K562 (cell line): ENCODE measurements around the gene DKKL1. TPM values are rescaled to one million over a fixed set of nuclear protein-coding genes. Genes with fewer than 3 reads are reported as not detected.

Experiments
- ATF3 ChIP-seq, 2 experiments: fragments of 450-650 bp in 1 of 2; sonication (generic) in 1 of 2; formaldehyde crosslinking in 1 of 2; IDR thresholded peaks in 1 of 2; conservative IDR thresholded peaks in 1 of 2; 2 replicates each; pipeline versions ENCODE4 v1.6.1 to v1.8.1; 2016 to 2023; ENCODE audit warnings: mild to moderate bottlenecking in 2 of 2, moderate library complexity in 2 of 2, inconsistent platforms in 1 of 2, missing genetic modification reagents in 1 of 2
- BRF1 ChIP-seq: IDR thresholded peaks from 3 replicates; pipeline ENCODE4 v1.6.1; 2011; ENCODE audit warnings: borderline replicate concordance, mild to moderate bottlenecking; ENCODE audit not compliant: insufficient read length; ENCODE audit errors: extremely low read depth
- CBX1 ChIP-seq: sonication (generic); IDR thresholded peaks from 2 replicates; pipeline ENCODE4 v1.6.1; 2016; ENCODE audit warnings: antibody characterized with exemption, low read depth, mild to moderate bottlenecking
- ELF4 ChIP-seq: fragments of 450-650 bp; formaldehyde crosslinking; IDR thresholded peaks from 2 replicates; pipeline ENCODE4 v1.4.0; 2022; ENCODE audit warnings: missing genetic modification characterization
- FUS ChIP-seq: fragments of 200-400 bp; formaldehyde crosslinking; optimal IDR thresholded peaks from 2 replicates; pipeline ENCODE3; 2017; ENCODE audit warnings: low read depth, low read length
- GATA2 ChIP-seq: sonication (generic); formaldehyde crosslinking; IDR thresholded peaks from 2 replicates; pipeline ENCODE4 v1.4.0; 2020; ENCODE audit warnings: mild to moderate bottlenecking, missing genetic modification reagents
- GATAD2B ChIP-seq: fragments of 450-650 bp; IDR thresholded peaks from 2 replicates; pipeline ENCODE4 v1.6.1; 2017; ENCODE audit warnings: mild to moderate bottlenecking, borderline replicate concordance
- HLTF ChIP-seq: fragments of 450-650 bp; IDR thresholded peaks from 2 replicates; pipeline ENCODE4 v1.6.1; 2016
- KAT7 ChIP-seq: sonication (generic); formaldehyde crosslinking; IDR thresholded peaks from 2 replicates; pipeline ENCODE4 v1.8.0; 2022; ENCODE audit warnings: missing genetic modification reagents, mild to moderate bottlenecking, borderline replicate concordance
- MCM3 ChIP-seq: fragments of 450-650 bp; IDR thresholded peaks from 2 replicates; pipeline ENCODE4 v1.6.1; 2016
- MTA1 ChIP-seq: fragments of 450-650 bp; IDR thresholded peaks from 2 replicates; pipeline ENCODE4 v1.6.1; 2017; ENCODE audit warnings: borderline replicate concordance
- NONO ChIP-seq, 2 experiments: fragments of 200-400 bp in 1 of 2; fragments of 450-650 bp in 1 of 2; formaldehyde crosslinking in 1 of 2; IDR thresholded peaks; 2 replicates each; pipeline ENCODE4 v1.6.1; 2017; ENCODE audit warnings: low read depth in 2 of 2, mild to moderate bottlenecking in 2 of 2, moderate library complexity in 2 of 2, low read length in 1 of 2
- NR3C1 ChIP-seq: sonication (generic); formaldehyde crosslinking; IDR thresholded peaks from 2 replicates; pipeline ENCODE4 v1.8.1; 2022; ENCODE audit warnings: missing genetic modification reagents
- OTX1 ChIP-seq: fragments of 450-650 bp; formaldehyde crosslinking; IDR thresholded peaks from 2 replicates; pipeline ENCODE4 v1.4.0; 2022; ENCODE audit warnings: mild to moderate bottlenecking
- POLR2H ChIP-seq: IDR thresholded peaks from 2 replicates; pipeline ENCODE4 v1.6.1; 2016; ENCODE audit warnings: missing genetic modification characterization, low read depth, mild to moderate bottlenecking, control low read depth, missing compliant biosample characterization, moderate library complexity
- SMC3 ChIP-seq: conservative IDR thresholded peaks from 2 replicates; pipeline ENCODE4 v1.6.1; 2011; ENCODE audit warnings: low read depth, low read length, improper control_type of control experiment; ENCODE audit not compliant: insufficient read depth
- TBL1XR1 ChIP-seq, 2 experiments: IDR thresholded peaks; 2 replicates each; pipeline ENCODE4 v1.6.1; 2012; ENCODE audit warnings: improper control_type of control experiment in 2 of 2, low read length in 2 of 2, mild to moderate bottlenecking in 1 of 2
- TRIM28 ChIP-seq: fragments of 450-650 bp; IDR thresholded peaks from 2 replicates; pipeline ENCODE4 v1.6.1; 2017
- ZBTB11 ChIP-seq, 3 experiments: fragments of 200-800 bp in 1 of 3; fragments of 250-450 bp in 1 of 3; fragments of 450-650 bp in 1 of 3; sonication (Bioruptor Pico) in 1 of 3; sonication (Bioruptor generic) in 1 of 3; formaldehyde crosslinking in 1 of 3; IDR thresholded peaks; 2 replicates each; pipeline versions ENCODE4 v1.6.1 to v1.8.0; 2016 to 2022; ENCODE audit warnings: mild to moderate bottlenecking in 2 of 3, missing genetic modification characterization in 2 of 3, missing compliant biosample characterization in 1 of 3, moderate library complexity in 1 of 3
- ZNF12 ChIP-seq: sonication (generic); formaldehyde crosslinking; IDR thresholded peaks from 2 replicates; pipeline ENCODE4 v1.4.0; 2020; ENCODE audit warnings: mild to moderate bottlenecking, missing genetic modification reagents
- ZNF143 ChIP-seq: sonication (generic); formaldehyde crosslinking; IDR thresholded peaks from 2 replicates; pipeline ENCODE4 v1.9.0; 2022; ENCODE audit warnings: mild to moderate bottlenecking, missing genetic modification reagents
- ZNF165 ChIP-seq: fragments of 250-450 bp; sonication (Bioruptor Pico); IDR thresholded peaks from 2 replicates; pipeline ENCODE4 v1.4.0; 2020; ENCODE audit warnings: borderline replicate concordance
- polyA plus RNA-seq, 8 experiments: library from polyadenylated mRNA; depleted of rRNA in 4 of 8; stranded (reverse) in 5 of 8; unstranded in 3 of 8; fragments of >200 nt; fragmentation: Nextera tagmentation in 2 of 8; fragmentation: Illumina TruSeq in 1 of 8; extraction: Ambion mirVana in 2 of 8; extraction: Trizol in 1 of 8; gene quantifications; 2 replicates each; pipeline versions ENCODE4 v1.2.1 to v1.2.3, GENCODE V29; 2011 to 2014; ENCODE audit warnings: inconsistent platforms in 1 of 8, missing spikeins in 1 of 8
- total RNA-seq, 7 experiments: library from RNA; depleted of rRNA in 6 of 7; stranded (reverse); fragments of >200 nt in 6 of 7; fragmentation: Illumina TruSeq in 2 of 7; extraction: Trizol in 2 of 7; gene quantifications; 2 replicates each; pipeline versions ENCODE4 v1.2.1 to v1.2.3, GENCODE V29; 2011 to 2021; ENCODE audit warnings: low replicate concordance in 1 of 7

DKKL1 gene
- total and polyA plus RNA-seq, 9 of the 15 experiments (the other 6 are each of a cell fraction or from before 2014, with no cell fraction given): 0.15 to 1.7 (median 0.52) TPM

GRCh38 chr19:49391581-49392399, 28.1 kb downstream of the DKKL1 start (continued):
- TF ChIP-seq ZNF143 (CRISPR knock-in tag) (peak; percentile 33; the same call in 1 of the 2 replicates), SMC3 (peak; percentile 96), GATA2 (CRISPR knock-in tag) (no peak), CBX1 (no peak), GATAD2B (no peak), ZNF12 (CRISPR knock-in tag) (no peak), ATF3 (IDR thresholded peaks at IDR 0.05) (no peak), ATF3 (CRISPR knock-in tag; conservative IDR thresholded peaks at IDR 0.05) (no peak), TRIM28 (no peak), MTA1 (peak; percentile 55; the same call in 1 of the 2 replicates), TBL1XR1 (IDR thresholded peaks at IDR 0.05; ENCODE audit: low read length in 2 of 2) (no peak), BRF1 (no peak), KAT7 (CRISPR knock-in tag) (peak; percentile 77; the same call in 1 of the 2 replicates), ZBTB11 (CRISPR knock-in tag; IDR thresholded peaks at IDR 0.05) (no peak), MCM3 (no peak), NONO (IDR thresholded peaks at IDR 0.05; ENCODE audit: low read depth in 2 of 2, low read length in 1 of 2) (no peak), ELF4 (CRISPR knock-in tag) (peak; percentile 70; the same call in 1 of the 2 replicates), NR3C1 (CRISPR knock-in tag) (no peak), OTX1 (CRISPR knock-in tag) (peak; percentile 92), HLTF (peak; percentile 95; the same call in 1 of the 2 replicates), POLR2H (tag) (no peak), FUS (no peak), ZNF165 (no peak)
